HepG2 (cell line): ENCODE results near the gene OR6C2. TPM values are rescaled to one million over a fixed set of nuclear protein-coding genes. Genes with fewer than 3 reads are reported as not detected.

Experiments used
- JUN ChIP-seq: sonication (generic); formaldehyde crosslinking; IDR thresholded peaks from 2 replicates; pipeline ENCODE4 v1.4.0; 2020; ENCODE audit warnings: mild to moderate bottlenecking, missing genetic modification reagents
- RXRB ChIP-seq: IDR thresholded peaks from 2 replicates; pipeline ENCODE4 v1.6.1; 2016; ENCODE audit warnings: borderline replicate concordance, missing genetic modification reagents, missing compliant biosample characterization
- SP5 ChIP-seq: IDR thresholded peaks from 2 replicates; pipeline ENCODE4 v1.6.1; 2016; ENCODE audit warnings: low read depth, borderline replicate concordance
- ZNF569 ChIP-seq: sonication (generic); formaldehyde crosslinking; IDR thresholded peaks from 2 replicates; pipeline ENCODE4 v1.5.0; 2020; ENCODE audit warnings: mild to moderate bottlenecking, missing genetic modification reagents, moderate library complexity, borderline replicate concordance
- ZNF589 ChIP-seq: sonication (generic); formaldehyde crosslinking; conservative IDR thresholded peaks from 2 replicates; pipeline ENCODE4 v1.8.0; 2022; ENCODE audit warnings: mild to moderate bottlenecking, moderate library complexity, missing genetic modification reagents
- ZNF607 ChIP-seq: sonication (generic); formaldehyde crosslinking; IDR thresholded peaks from 2 replicates; pipeline ENCODE4 v1.5.1; 2020; ENCODE audit warnings: missing genetic modification reagents, mild to moderate bottlenecking, borderline replicate concordance
- ZNF782 ChIP-seq: sonication (generic); formaldehyde crosslinking; IDR thresholded peaks from 2 replicates; pipeline ENCODE4 v1.4.0; 2020; ENCODE audit warnings: missing genetic modification reagents, mild to moderate bottlenecking, borderline replicate concordance
- polyA plus RNA-seq, 8 experiments: library from polyadenylated mRNA; depleted of rRNA in 3 of 8; stranded (reverse) in 7 of 8; unstranded in 1 of 8; fragments of >200 nt; fragmentation: Illumina TruSeq in 4 of 8; extraction: Trizol in 4 of 8; gene quantifications; 2 replicates each; pipeline versions ENCODE4 v1.2.1 to v1.2.3, GENCODE V29; 2011 to 2016; ENCODE audit warnings: low read depth in 4 of 8, missing spikeins in 1 of 8, mixed read lengths in 1 of 8; ENCODE audit not compliant: insufficient read depth in 1 of 8
- total RNA-seq, 5 experiments: library from RNA; depleted of rRNA; stranded (reverse); fragments of >200 nt; fragmentation: Illumina TruSeq; extraction: Trizol; gene quantifications; 2 replicates each; pipeline ENCODE4 v1.2.3, GENCODE V29; 2016; ENCODE audit warnings: low read depth in 1 of 5
- TF ChIP-seq, protein P1 (sequence below): sonication (generic); formaldehyde crosslinking; IDR thresholded peaks from 2 replicates; pipeline ENCODE4 v1.8.0; 2023; ENCODE audit warnings: mild to moderate bottlenecking, missing genetic modification reagents
- TF ChIP-seq, protein P2 (sequence below): sonication (generic); formaldehyde crosslinking; IDR thresholded peaks from 2 replicates; pipeline ENCODE4 v1.5.0; 2020; ENCODE audit warnings: mild to moderate bottlenecking, missing genetic modification reagents, borderline replicate concordance

The OR6C2 gene
- total and polyA plus RNA-seq, 2 of the 13 experiments (the other 11 are each of a cell fraction or from before 2014, with no cell fraction given) = not detected

DNA sequence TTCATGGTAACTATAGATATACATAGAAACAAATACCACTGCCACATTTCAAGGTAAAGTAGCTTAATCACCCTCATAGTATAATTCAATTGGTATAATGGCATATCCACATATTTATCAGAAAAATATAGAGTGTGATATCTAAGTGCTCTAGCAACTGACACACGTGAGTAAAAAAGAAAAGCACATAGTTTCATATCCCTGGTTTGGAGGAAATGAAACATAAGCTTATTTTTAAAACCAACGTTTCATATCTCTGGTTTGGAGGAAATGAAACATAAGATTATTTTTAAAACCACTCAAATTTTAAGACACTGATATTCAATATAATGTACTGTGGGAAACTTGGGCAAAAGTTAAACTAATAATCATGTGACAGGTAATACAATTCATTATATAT lies 24.0 kb downstream of the OR6C2 start (continued):
- TF ChIP-seq ZNF569 (CRISPR knock-in tag) = no peak
- TF ChIP-seq, protein P1, sequence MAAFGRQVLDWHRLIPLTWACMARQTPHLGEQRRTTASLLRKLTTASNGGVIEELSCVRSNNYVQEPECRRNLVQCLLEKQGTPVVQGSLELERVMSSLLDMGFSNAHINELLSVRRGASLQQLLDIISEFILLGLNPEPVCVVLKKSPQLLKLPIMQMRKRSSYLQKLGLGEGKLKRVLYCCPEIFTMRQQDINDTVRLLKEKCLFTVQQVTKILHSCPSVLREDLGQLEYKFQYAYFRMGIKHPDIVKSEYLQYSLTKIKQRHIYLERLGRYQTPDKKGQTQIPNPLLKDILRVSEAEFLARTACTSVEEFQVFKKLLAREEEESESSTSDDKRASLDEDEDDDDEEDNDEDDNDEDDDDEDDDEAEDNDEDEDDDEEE (CRISPR knock-in tag) = no peak
- no peak for TF ChIP-seq ZNF782 (CRISPR knock-in tag)
- TF ChIP-seq JUN (CRISPR knock-in tag) = no peak
- TF ChIP-seq SP5 (CRISPR knock-in tag) = no peak
- no peak for TF ChIP-seq RXRB
- TF ChIP-seq ZNF589 (CRISPR knock-in tag) = no peak
- no peak for TF ChIP-seq ZNF607 (CRISPR knock-in tag)
- TF ChIP-seq, protein P2, sequence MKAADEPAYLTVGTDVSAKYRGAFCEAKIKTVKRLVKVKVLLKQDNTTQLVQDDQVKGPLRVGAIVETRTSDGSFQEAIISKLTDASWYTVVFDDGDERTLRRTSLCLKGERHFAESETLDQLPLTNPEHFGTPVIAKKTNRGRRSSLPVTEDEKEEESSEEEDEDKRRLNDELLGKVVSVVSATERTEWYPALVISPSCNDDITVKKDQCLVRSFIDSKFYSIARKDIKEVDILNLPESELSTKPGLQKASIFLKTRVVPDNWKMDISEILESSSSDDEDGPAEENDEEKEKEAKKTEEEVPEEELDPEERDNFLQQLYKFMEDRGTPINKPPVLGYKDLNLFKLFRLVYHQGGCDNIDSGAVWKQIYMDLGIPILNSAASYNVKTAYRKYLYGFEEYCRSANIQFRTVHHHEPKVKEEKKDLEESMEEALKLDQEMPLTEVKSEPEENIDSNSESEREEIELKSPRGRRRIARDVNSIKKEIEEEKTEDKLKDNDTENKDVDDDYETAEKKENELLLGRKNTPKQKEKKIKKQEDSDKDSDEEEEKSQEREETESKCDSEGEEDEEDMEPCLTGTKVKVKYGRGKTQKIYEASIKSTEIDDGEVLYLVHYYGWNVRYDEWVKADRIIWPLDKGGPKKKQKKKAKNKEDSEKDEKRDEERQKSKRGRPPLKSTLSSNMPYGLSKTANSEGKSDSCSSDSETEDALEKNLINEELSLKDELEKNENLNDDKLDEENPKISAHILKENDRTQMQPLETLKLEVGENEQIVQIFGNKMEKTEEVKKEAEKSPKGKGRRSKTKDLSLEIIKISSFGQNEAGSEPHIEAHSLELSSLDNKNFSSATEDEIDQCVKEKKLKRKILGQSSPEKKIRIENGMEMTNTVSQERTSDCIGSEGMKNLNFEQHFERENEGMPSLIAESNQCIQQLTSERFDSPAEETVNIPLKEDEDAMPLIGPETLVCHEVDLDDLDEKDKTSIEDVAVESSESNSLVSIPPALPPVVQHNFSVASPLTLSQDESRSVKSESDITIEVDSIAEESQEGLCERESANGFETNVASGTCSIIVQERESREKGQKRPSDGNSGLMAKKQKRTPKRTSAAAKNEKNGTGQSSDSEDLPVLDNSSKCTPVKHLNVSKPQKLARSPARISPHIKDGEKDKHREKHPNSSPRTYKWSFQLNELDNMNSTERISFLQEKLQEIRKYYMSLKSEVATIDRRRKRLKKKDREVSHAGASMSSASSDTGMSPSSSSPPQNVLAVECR = no peak
- TF ChIP-seq, all 625 proteins: peak for 0
